ENCODE results near the gene TP53BP2. TPM values are rescaled to one million over a fixed set of nuclear protein-coding genes. Genes with fewer than 3 reads are reported as not detected.

The TP53BP2 gene
- total and polyA plus RNA-seq, 4 donors, result 3.9 to 26.8 (median 13.0) TPM

- WGBS, result 95% methylated on average over 20 of the region's 20 CpGs
- Histone ChIP-seq H3K9me3 (ENCODE audit: control insufficient read depth in 4 of 4, low read length in 3 of 4) (no peaks in the 10 kb centered on the region), H3K27ac (ENCODE audit: low read depth in 1 of 2, low read length in 2 of 2) (no peak overlapping the region), H3K36me3 (ENCODE audit: control insufficient read depth in 4 of 4, insufficient read depth in 3 of 4, low read depth in 1 of 4, low read length in 3 of 4) (peaks cover 0 to 12% (median 4%) of the 10 kb centered on the region in 4 donors), H3K9ac (ENCODE audit: low read depth in 1 of 2, low read length in 2 of 2) (no peak overlapping the region), H3K4me1 (ENCODE audit: control insufficient read depth in 4 of 4, insufficient read depth in 4 of 4, low read length in 3 of 4) (no peaks in the 10 kb centered on the region), H3K4me3 (ENCODE audit: low read depth in 1 of 3, low read length in 3 of 3) (no peak overlapping the region), H3K27me3 (ENCODE audit: control insufficient read depth in 4 of 4, insufficient read depth in 4 of 4, low read length in 3 of 4) (no peaks in the 10 kb centered on the region)
- no peak for DNase-seq (ENCODE audit: low spot score)
- TF ChIP-seq HNF4A (conservative IDR thresholded peaks at IDR 0.05) (no peak), RXRA (IDR thresholded peaks at IDR 0.05) (no peak)
Observed at GRCh38 chr1:223756806-223757700, 88.7 kb downstream of the TP53BP2 start.

GRCh38 chr1:223755992-223756775 is 89.6 kb downstream of the TP53BP2 start:
- H3K27ac ChIP-seq (ENCODE audit: low read depth in 1 of 2, low read length in 2 of 2), result no peak overlapping the region
- H3K9ac ChIP-seq (ENCODE audit: low read depth in 1 of 2, low read length in 2 of 2), result no peak overlapping the region
- no peaks in the 10 kb centered on the region for H3K27me3 ChIP-seq (ENCODE audit: control insufficient read depth in 4 of 4, insufficient read depth in 4 of 4, low read length in 3 of 4)
- DNase-seq (ENCODE audit: low spot score), result no peak
- no peak for TF ChIP-seq TAF1 (conservative IDR thresholded peaks at IDR 0.05)
- no peak for TF ChIP-seq YY1 (IDR thresholded peaks at IDR 0.05)
- TF ChIP-seq GABPA (IDR thresholded peaks at IDR 0.05 in 1 of 2, conservative IDR thresholded peaks at IDR 0.05 in 1 of 2), result no peak
- TF ChIP-seq HNF4A (conservative IDR thresholded peaks at IDR 0.05), result no peak
- TF ChIP-seq JUND (IDR thresholded peaks at IDR 0.05), result no peak
- TF ChIP-seq ZBTB33 (IDR thresholded peaks at IDR 0.05), result no peak
- TF ChIP-seq EGR1 (IDR thresholded peaks at IDR 0.05; ENCODE audit: low read depth in 2 of 2), result no peak
- TF ChIP-seq NR2F2 (IDR thresholded peaks at IDR 0.05), result no peak
- no peak for TF ChIP-seq RAD21 (IDR thresholded peaks at IDR 0.05)
- H3K36me3 ChIP-seq (ENCODE audit: control insufficient read depth in 4 of 4, insufficient read depth in 3 of 4, low read depth in 1 of 4, low read length in 3 of 4), result peaks cover 0 to 12% (median 5%) of the 10 kb centered on the region in 4 donors
- 94% methylated on average over 13 of the region's 13 CpGs for WGBS
- H3K4me1 ChIP-seq (ENCODE audit: control insufficient read depth in 4 of 4, insufficient read depth in 4 of 4, low read length in 3 of 4), result no peaks in the 10 kb centered on the region
- no peaks in the 10 kb centered on the region for H3K9me3 ChIP-seq (ENCODE audit: control insufficient read depth in 4 of 4, low read length in 3 of 4)
- no peak overlapping the region for H3K4me3 ChIP-seq (ENCODE audit: low read depth in 1 of 3, low read length in 3 of 3)

- 97% methylated on average over 9 of the region's 9 CpGs for WGBS
- Histone ChIP-seq H3K9me3 (ENCODE audit: control insufficient read depth in 4 of 4, low read length in 3 of 4) (no peaks in the 10 kb centered on the region), H3K9ac (ENCODE audit: low read depth in 1 of 2, low read length in 2 of 2) (no peak overlapping the region), H3K27ac (ENCODE audit: low read depth in 1 of 2, low read length in 2 of 2) (no peak overlapping the region), H3K27me3 (ENCODE audit: control insufficient read depth in 4 of 4, insufficient read depth in 4 of 4, low read length in 3 of 4) (no peaks in the 10 kb centered on the region), H3K36me3 (ENCODE audit: control insufficient read depth in 4 of 4, insufficient read depth in 3 of 4, low read depth in 1 of 4, low read length in 3 of 4) (peaks cover 0 to 12% (median 5%) of the 10 kb centered on the region in 4 donors), H3K4me1 (ENCODE audit: control insufficient read depth in 4 of 4, insufficient read depth in 4 of 4, low read length in 3 of 4) (no peaks in the 10 kb centered on the region), H3K4me3 (ENCODE audit: low read depth in 1 of 3, low read length in 3 of 3) (no peak overlapping the region)
- no peak for TF ChIP-seq FOXA1 (IDR thresholded peaks at IDR 0.05)
- no peak for TF ChIP-seq JUND (IDR thresholded peaks at IDR 0.05)
- no peak for TF ChIP-seq REST (IDR thresholded peaks at IDR 0.05)
- no peak for TF ChIP-seq ZBTB33 (IDR thresholded peaks at IDR 0.05)
- no peak for TF ChIP-seq YY1 (IDR thresholded peaks at IDR 0.05)
- TF ChIP-seq GABPA (IDR thresholded peaks at IDR 0.05 in 1 of 2, conservative IDR thresholded peaks at IDR 0.05 in 1 of 2), result no peak
- TF ChIP-seq SP1 (IDR thresholded peaks at IDR 0.05), result no peak
- TF ChIP-seq MAX (IDR thresholded peaks at IDR 0.05), result no peak
- TF ChIP-seq FOXA2 (IDR thresholded peaks at IDR 0.05), result no peak
- no peak for TF ChIP-seq RAD21 (IDR thresholded peaks at IDR 0.05)
- TF ChIP-seq EGR1 (IDR thresholded peaks at IDR 0.05; ENCODE audit: low read depth in 2 of 2), result no peak
- TF ChIP-seq NR2F2 (IDR thresholded peaks at IDR 0.05), result no peak
- no peak for DNase-seq (ENCODE audit: low spot score)
Observed at GRCh38 chr1:223755432-223755792, 90.3 kb downstream of the TP53BP2 start.

Data from liver (tissue), 9 donors.